HG03108 (cell line): ENCODE data around the gene FBLIM1.
A peak's percentile ranks its signal among the peaks of the same experiment; 100 is the strongest.

ENCODE experiments used
- ATAC-seq: cut with Tn5 transposase; IDR thresholded peaks from one replicate; pipeline ENCODE4 v1.9.1; 2021; ENCODE audit warnings: moderate library complexity; ENCODE audit not compliant: unreplicated experiment

Gene FBLIM1

GRCh38 chr1:15730423-15730822 lies 28.2 kb upstream of the FBLIM1 start:
- no peak for ATAC-seq

- ATAC-seq = no peak
Observed at GRCh38 chr1:15730936-15731335, 27.7 kb upstream of the FBLIM1 start.

GRCh38 chr1:15731735-15732685 lies 26.6 kb upstream of the FBLIM1 start:
- ATAC-seq = no peak

- ATAC-seq = no peak
Observed at GRCh38 chr1:15732686-15733081, 25.9 kb upstream of the FBLIM1 start.

- no peak for ATAC-seq
Observed at GRCh38 chr1:15733218-15733725, 25.3 kb upstream of the FBLIM1 start.

GRCh38 chr1:15733726-15734226 lies 24.8 kb upstream of the FBLIM1 start:
- no peak for ATAC-seq

- no peak for ATAC-seq
Observed at GRCh38 chr1:15734296-15734695, 24.3 kb upstream of the FBLIM1 start.

GRCh38 chr1:15734901-15735300 lies 23.7 kb upstream of the FBLIM1 start:
- no peak for ATAC-seq

- ATAC-seq = no peak
Observed at GRCh38 chr1:15735304-15736037, 23.1 kb upstream of the FBLIM1 start.

- no peak for ATAC-seq
Observed at GRCh38 chr1:15736038-15736891, 22.3 kb upstream of the FBLIM1 start, which contains the start of gene SLC25A34. Gene SLC25A34, plus strand, starts transcription at chr1:15736258. Its CDS starts 228 bp downstream, at chr1:15736486.

GRCh38 chr1:15736892-15737261 lies 21.7 kb upstream of the FBLIM1 start:
- no peak for ATAC-seq

- ATAC-seq = no peak
Observed at GRCh38 chr1:15737324-15738319, 21.0 kb upstream of the FBLIM1 start.

- no peak for ATAC-seq
Observed at GRCh38 chr1:15738416-15739113, 20.0 kb upstream of the FBLIM1 start.

GRCh38 chr1:15739259-15739658 lies 19.3 kb upstream of the FBLIM1 start:
- ATAC-seq = no peak

- no peak for ATAC-seq
Observed at GRCh38 chr1:15739745-15740144, 18.9 kb upstream of the FBLIM1 start.

GRCh38 chr1:15740924-15741850 lies 17.4 kb upstream of the FBLIM1 start:
- ATAC-seq = peak; percentile 87

GRCh38 chr1:15742339-15742801 lies 16.2 kb upstream of the FBLIM1 start, which contains the start of gene TMEM82:
Gene TMEM82, plus strand, starts transcription at chr1:15742499. Its CDS starts 61 bp downstream, at chr1:15742560.
- ATAC-seq = no peak
